IMR-90 (cell line): ENCODE data around the gene SCG5. TPM values are rescaled to one million over a fixed set of nuclear protein-coding genes. Genes with fewer than 3 reads are reported as not detected.

Source experiments
- ATAC-seq: fragments of 200-7000 bp; cut with Tn5 transposase; 2 replicates; pipeline ENCODE4 v1.9.1; 2020; ENCODE audit warnings: low read depth, mild to moderate bottlenecking, moderate library complexity
- BruUV-seq: library from RNA; stranded (reverse); fragments of 400-500 nt; replicated peaks from 2 replicates; lab custom pipeline; 2021; lab: Mats Ljungman, UMichigan
- CTCF ChIA-PET: fragments of 300-600 bp; formaldehyde crosslinking; extraction: SDS; loops from one replicate; lab custom pipeline; 2021; ENCODE audit warnings: antibody characterized with exemption; lab: Yijun Ruan, JAX
- POLR2A ChIA-PET: fragments of 300-600 bp; sonication (Branson Sonifier 250); formaldehyde crosslinking; loops from one replicate; lab custom pipeline; 2022; ENCODE audit warnings: antibody characterized with exemption; ENCODE audit not compliant: unreplicated experiment; lab: Charles Lee
- DNase-seq: peaks from one replicate; pipeline ENCODE4 v3.0.0; 2013
- H2AFZ ChIP-seq: replicated peaks from 2 replicates; pipeline ENCODE3; 2013; ENCODE audit warnings: low read length, mild to moderate bottlenecking; ENCODE audit not compliant: poor library complexity
- H2AK5ac ChIP-seq: 2 replicates; pipeline ENCODE4 v1.6.1; 2013; ENCODE audit warnings: low read depth, low read length, inconsistent platforms
- H2AK9ac ChIP-seq: replicated peaks from 2 replicates; pipeline ENCODE3; 2013; ENCODE audit warnings: mild to moderate bottlenecking, low read depth, low read length, moderate library complexity; ENCODE audit not compliant: poor library complexity
- H2BK120ac ChIP-seq: 2 replicates; pipeline ENCODE4 v1.6.1; 2013; ENCODE audit warnings: low read depth, low read length, inconsistent platforms
- H2BK15ac ChIP-seq: 3 replicates; pipeline ENCODE4 v1.6.1; 2013; ENCODE audit warnings: low read depth, low read length, inconsistent platforms
- H2BK20ac ChIP-seq: 2 replicates; pipeline ENCODE4 v1.6.1; 2013; ENCODE audit warnings: low read depth, mild to moderate bottlenecking, inconsistent platforms, low read length, moderate library complexity
- H2BK5ac ChIP-seq: 2 replicates; pipeline ENCODE4 v1.6.1; 2013; ENCODE audit warnings: mild to moderate bottlenecking, low read depth, low read length, inconsistent platforms; ENCODE audit not compliant: poor library complexity, severe bottlenecking
- H3K14ac ChIP-seq: replicated peaks from 2 replicates; pipeline ENCODE4 v1.6.1; 2013; ENCODE audit warnings: low read depth, low read length, inconsistent platforms
- H3K18ac ChIP-seq: 2 replicates; pipeline ENCODE4 v1.6.1; 2013; ENCODE audit warnings: low read depth, low read length, control low read depth
- H3K23ac ChIP-seq: 2 replicates; pipeline ENCODE4 v1.6.1; 2013; ENCODE audit warnings: low read depth, low read length, inconsistent platforms
- H3K27ac ChIP-seq: 2 replicates; pipeline ENCODE4 v1.5.1; 2013; ENCODE audit warnings: mild to moderate bottlenecking, control low read depth, low read length; ENCODE audit not compliant: insufficient read depth
- H3K27me3 ChIP-seq: 2 replicates; pipeline ENCODE4 v1.6.1; 2013; ENCODE audit warnings: low read length; ENCODE audit not compliant: control insufficient read depth, insufficient read depth
- H3K36me3 ChIP-seq: 2 replicates; pipeline ENCODE4 v1.6.1; 2013; ENCODE audit warnings: low read length, mixed read lengths; ENCODE audit not compliant: control insufficient read depth, insufficient read depth
- H3K4ac ChIP-seq: 2 replicates; pipeline ENCODE4 v1.6.1; 2013; ENCODE audit warnings: low read depth, low read length, inconsistent platforms
- H3K4me1 ChIP-seq: 2 replicates; pipeline ENCODE4 v1.6.1; 2013; ENCODE audit warnings: low read length, mixed read lengths; ENCODE audit not compliant: control insufficient read depth, insufficient read depth
- H3K4me2 ChIP-seq: 2 replicates; pipeline ENCODE4 v1.6.1; 2013; ENCODE audit warnings: low read depth, mild to moderate bottlenecking, control low read depth, low read length, moderate library complexity
- H3K4me3 ChIP-seq: 2 replicates; pipeline ENCODE4 v1.5.1; 2013; ENCODE audit warnings: low read depth, mild to moderate bottlenecking, control low read depth, low read length, moderate library complexity; ENCODE audit not compliant: insufficient read depth
- H3K56ac ChIP-seq: 2 replicates; pipeline ENCODE4 v1.6.1; 2013; ENCODE audit warnings: low read length, inconsistent platforms; ENCODE audit not compliant: insufficient read depth; ENCODE audit errors: extremely low read depth
- H3K79me1 ChIP-seq, 2 experiments: 2 replicates each; pipeline ENCODE4 v1.6.1; 2013; ENCODE audit warnings: low read length in 2 of 2, inconsistent platforms in 1 of 2, low read depth in 1 of 2
- H3K9ac ChIP-seq: 2 replicates; pipeline ENCODE4 v1.6.1; 2013; ENCODE audit warnings: low read depth, low read length, control low read depth
- H3K9me1 ChIP-seq: 2 replicates; pipeline ENCODE4 v1.6.1; 2013; ENCODE audit warnings: low read length, inconsistent platforms; ENCODE audit not compliant: insufficient read depth
- H3K9me3 ChIP-seq: 2 replicates; pipeline ENCODE4 v1.6.1; 2013; ENCODE audit warnings: low read length; ENCODE audit not compliant: control insufficient read depth, insufficient read depth
- H4K20me1 ChIP-seq: 2 replicates; pipeline ENCODE4 v1.6.1; 2013; ENCODE audit warnings: low read length, inconsistent platforms; ENCODE audit not compliant: insufficient read depth
- H4K5ac ChIP-seq: 2 replicates; pipeline ENCODE4 v1.6.1; 2013; ENCODE audit warnings: mild to moderate bottlenecking, low read depth, low read length, control low read depth
- H4K8ac ChIP-seq, 2 experiments: 2 replicates each; pipeline ENCODE4 v1.6.1; 2013; ENCODE audit warnings: low read depth in 2 of 2, low read length in 2 of 2, control low read depth in 1 of 2, inconsistent platforms in 1 of 2
- H4K91ac ChIP-seq: 2 replicates; pipeline ENCODE4 v1.6.1; 2013; ENCODE audit warnings: low read depth, low read length, inconsistent platforms; ENCODE audit not compliant: insufficient read depth
- CEBPB ChIP-seq: IDR thresholded peaks from 2 replicates; pipeline ENCODE4 v1.6.1; 2012; ENCODE audit warnings: low read depth, low read length, improper control_type of control experiment
- MAFK ChIP-seq: IDR thresholded peaks from 2 replicates; pipeline ENCODE4 v1.6.1; 2012; ENCODE audit warnings: low read depth, low read length, improper control_type of control experiment
- MXI1 ChIP-seq: IDR thresholded peaks from 2 replicates; pipeline ENCODE4 v1.6.1; 2012; ENCODE audit warnings: low read depth, mild to moderate bottlenecking, low read length, moderate library complexity, borderline replicate concordance
- WGBS, 2 experiments: methylation state at CpG; one replicate each; pipeline versions ENCODE4 v1.1.5 to v1.1.7; 2013; ENCODE audit warnings: missing lambda C conversion rate in 2 of 2; ENCODE audit not compliant: insufficient read length in 1 of 2; ENCODE audit errors: extremely low coverage in 2 of 2; 5-methylcytosine and 5-hydroxymethylcytosine counted together
- dilution Hi-C: fragments of 300-500 bp; cut with HindIII; formaldehyde crosslinking; loops from one replicate; pipeline ENCODE4 v1.14.3; 2018; ENCODE audit warnings: low sequenced_read_pairs; ENCODE audit not compliant: unreplicated experiment
- in situ Hi-C: fragments of 300-500 bp; cut with MboI; formaldehyde crosslinking; loops from 3 replicates; pipeline ENCODE4 v1.14.3; 2019; ENCODE audit warnings: low sequenced_read_pairs, inconsistent platforms, mixed read lengths
- intact Hi-C: fragments of 100-400 bp; cut with micrococcal nuclease; formaldehyde crosslinking; loops from 2 replicates; pipeline ENCODE4 v1.10.0; 2022
- polyA plus RNA-seq, 3 experiments: library from polyadenylated mRNA; depleted of rRNA; stranded (reverse); fragments of >200 nt; gene quantifications; 2 replicates each; pipeline ENCODE4 v1.2.3, GENCODE V29; 2012; ENCODE audit warnings: low replicate concordance in 1 of 3
- total RNA-seq: library from RNA; depleted of rRNA; stranded (reverse); fragments of >200 nt; gene quantifications from 2 replicates; pipeline ENCODE4 v1.2.3, GENCODE V29; 2012

Gene SCG5
- total and polyA plus RNA-seq, 2 of the 4 experiments (the other 2 are of a cell fraction) = 7.9 to 16.8 TPM

DNA sequence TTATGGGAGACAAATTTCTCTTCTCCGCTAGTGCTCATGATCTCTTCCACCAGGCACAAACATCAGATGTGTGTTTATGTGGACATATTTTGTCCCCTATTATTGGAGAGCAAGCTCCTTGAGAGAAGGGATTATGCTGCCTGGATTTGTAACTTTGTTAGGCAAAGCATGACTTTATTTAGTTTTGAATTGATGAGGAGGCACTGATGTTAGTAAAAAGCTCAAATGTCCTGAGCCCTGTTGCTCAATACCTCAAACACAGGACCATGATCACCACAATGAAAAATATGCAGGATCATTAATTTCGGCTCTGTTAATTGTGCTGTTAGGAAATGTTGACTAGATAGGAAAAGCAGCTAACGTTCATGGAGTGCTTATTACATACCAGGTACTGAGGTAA, 29.1 kb downstream of the SCG5 start:
- ChIA-PET CTCF (interaction anchor here (0.6 to 1.0 kb wide), 2 partner anchors 8 to 1294 kb away, joined by 4 to 6 read pairs; no protein-coding TSS in a partner anchor), POLR2A (no interaction called here)
- Histone ChIP-seq H3K4me2 (peak overlapping the region; percentile 34; the same call in 1 of the 2 replicates), H3K9ac (no peak overlapping the region), H4K91ac (no peak overlapping the region), H3K79me1 (peaks cover 0 to 8% of the 10 kb centered on the region in 2 experiments; a peak in 1 of 4 replicates), H4K5ac (no peak overlapping the region; the same call in 1 of the 2 replicates), H3K4me3 (no peak overlapping the region), H3K36me3 (no peaks in the 10 kb centered on the region), H3K4ac (peak overlapping the region; percentile 27; the same call in 1 of the 2 replicates), H3K9me3 (no peaks in the 10 kb centered on the region), H3K27ac (peak overlapping the region; percentile 47; the same call in 1 of the 2 replicates), H2BK5ac (no peak overlapping the region), H3K9me1 (no peaks in the 10 kb centered on the region), H2AK9ac (no peak overlapping the region), H3K4me1 (peaks cover 8% of the 10 kb centered on the region), H2BK15ac (0 out of 3 replicates have a peak overlapping the region, but pooled peaks have one; percentile 5), H2AFZ (no peak overlapping the region), H2AK5ac (peak overlapping the region; percentile 37), H3K56ac (no peak overlapping the region), H3K14ac (peak overlapping the region; percentile 46; the same call in 1 of the 2 replicates), H3K23ac (no peak overlapping the region), H2BK20ac (peak overlapping the region; percentile 22; the same call in 1 of the 2 replicates), H2BK120ac (peak overlapping the region; percentile 7; the same call in 1 of the 2 replicates), H4K20me1 (no peaks in the 10 kb centered on the region), H4K8ac (peak overlapping the region in 1 of 2 experiments; percentile 1; a peak in 1 of 4 replicates), H3K18ac (peak overlapping the region; percentile 87), H3K27me3 (no peaks in the 10 kb centered on the region)
- ATAC-seq (peak; percentile 51), DNase-seq (no peak)
- no CpG with 5 or more reads among the region's 3 CpGs for WGBS, 2 experiments
- BruUV-seq = no TSS peak
- TF ChIP-seq MXI1 (no peak), MAFK (no peak), CEBPB (peak; percentile 75)
- intact Hi-C loops (no loop called here), dilution Hi-C loops (no loop called here), in situ Hi-C loops (no loop called here)
